Keratinocyte (primary cell): ENCODE results near the gene COA7. TPM values are rescaled to one million over a fixed set of nuclear protein-coding genes. Genes with fewer than 3 reads are reported as not detected.

ENCODE experiments used
- DNase-seq: peaks from one replicate; pipeline ENCODE4 v3.0.0-alpha.2; 2011; ENCODE audit warnings: low read depth, missing footprints, low spot score
- FAIRE-seq: peaks from 2 replicates; lab custom pipeline; 2011; peaks lifted over from hg19 to GRCh38; lab: Jason Lieb, UNC
- H2AFZ ChIP-seq: 2 replicates; pipeline ENCODE4 v1.6.0; 2012; ENCODE audit warnings: low read length, control low read depth, inconsistent platforms; ENCODE audit not compliant: control insufficient read depth
- H3K27ac ChIP-seq: 2 replicates; pipeline ENCODE4 v1.5.1; 2011; ENCODE audit warnings: low read length; ENCODE audit not compliant: control insufficient read depth, insufficient read depth
- H3K27me3 ChIP-seq: 3 replicates; pipeline ENCODE4 v1.6.0; 2011; ENCODE audit warnings: low read length; ENCODE audit not compliant: control insufficient read depth, insufficient read depth; ENCODE audit errors: extremely low read depth
- H3K36me3 ChIP-seq, 2 experiments: 2 replicates in 1 of 2; 3 replicates in 1 of 2; pipeline ENCODE4 v1.5.1; 2011; ENCODE audit warnings: low read length in 2 of 2, mild to moderate bottlenecking in 1 of 2; ENCODE audit not compliant: control insufficient read depth in 2 of 2, insufficient read depth in 2 of 2; ENCODE audit errors: extremely low read depth in 1 of 2
- H3K4me1 ChIP-seq: 3 replicates; pipeline ENCODE4 v1.5.1; 2011; ENCODE audit warnings: low read length; ENCODE audit not compliant: control insufficient read depth, insufficient read depth; ENCODE audit errors: extremely low read depth
- H3K4me2 ChIP-seq: 3 replicates; pipeline ENCODE4 v1.6.0; 2011; ENCODE audit warnings: low read depth, low read length; ENCODE audit not compliant: control insufficient read depth, insufficient read depth; ENCODE audit errors: extremely low read depth
- H3K4me3 ChIP-seq, 3 experiments: fragments of 200-600 bp in 1 of 3; sonication (generic) in 1 of 3; 2 replicates in 2 of 3; 3 replicates in 1 of 3; pipeline ENCODE4 v1.5.1; 2011 to 2016; ENCODE audit warnings: low read length in 3 of 3, mild to moderate bottlenecking in 3 of 3, control low read depth in 2 of 3, inconsistent platforms in 1 of 3, low read depth in 1 of 3, mixed read lengths in 1 of 3, mixed run types in 1 of 3, moderate library complexity in 1 of 3; ENCODE audit not compliant: control insufficient read depth in 2 of 3, insufficient read depth in 2 of 3; ENCODE audit errors: extremely low read depth in 1 of 3
- H3K79me2 ChIP-seq: 2 replicates; pipeline ENCODE4 v1.6.0; 2012; ENCODE audit warnings: low read length; ENCODE audit not compliant: control insufficient read depth, insufficient read depth
- H3K9ac ChIP-seq: 3 replicates; pipeline ENCODE4 v1.6.0; 2011; ENCODE audit warnings: low read length; ENCODE audit not compliant: control insufficient read depth, insufficient read depth; ENCODE audit errors: extremely low read depth
- H3K9me1 ChIP-seq: 3 replicates; pipeline ENCODE4 v1.6.0; 2011; ENCODE audit warnings: low read length; ENCODE audit not compliant: control insufficient read depth, insufficient read depth; ENCODE audit errors: extremely low read depth
- H3K9me3 ChIP-seq: 2 replicates; pipeline ENCODE4 v1.5.1; 2012; ENCODE audit warnings: low read depth, low read length; ENCODE audit not compliant: control insufficient read depth
- H4K20me1 ChIP-seq: 3 replicates; pipeline ENCODE4 v1.6.0; 2011; ENCODE audit warnings: low read length; ENCODE audit not compliant: control insufficient read depth, insufficient read depth; ENCODE audit errors: extremely low read depth
- CTCF ChIP-seq, 3 experiments: IDR thresholded peaks in 1 of 3; conservative IDR thresholded peaks in 1 of 3; optimal IDR thresholded peaks in 1 of 3; 2 replicates in 2 of 3; 3 replicates in 1 of 3; pipeline versions ENCODE3 to v1.5.1; 2011; ENCODE audit warnings: low read length in 3 of 3, mild to moderate bottlenecking in 3 of 3, moderate library complexity in 2 of 3, control low read depth in 1 of 3, inconsistent platforms in 1 of 3; ENCODE audit not compliant: insufficient read depth in 2 of 3; ENCODE audit errors: extremely low read depth in 1 of 3
- EZH2 ChIP-seq: IDR thresholded peaks from one replicate; pipeline ENCODE4 v1.6.1; 2012; ENCODE audit warnings: inconsistent platforms, mild to moderate bottlenecking, low read length, moderate library complexity
- dilution Hi-C: fragments of 300-500 bp; cut with MboI; formaldehyde crosslinking; loops from one replicate; pipeline ENCODE4 v1.7.0; 2020; ENCODE audit warnings: low sequenced_read_pairs; ENCODE audit not compliant: extremely low pct_ligation_motif_present
- polyA plus RNA-seq, 5 experiments: library from polyadenylated mRNA; depleted of rRNA in 3 of 5; stranded (reverse) in 3 of 5; stranded (forward) in 1 of 5; unstranded in 1 of 5; fragments of >200 nt; gene quantifications; 1 replicate in 1 of 5; 2 replicates in 3 of 5; 3 replicates in 1 of 5; pipeline versions ENCODE4 v1.2.1 to v1.2.3, GENCODE V29; 2011 to 2012; ENCODE audit warnings: missing spikeins in 2 of 5, low read depth in 1 of 5, low replicate concordance in 1 of 5

Gene COA7
- polyA plus RNA-seq, 1 donor (not counting 4 experiments of a cell fraction or from before 2014, with no cell fraction given) = 23.5 TPM

DNA sequence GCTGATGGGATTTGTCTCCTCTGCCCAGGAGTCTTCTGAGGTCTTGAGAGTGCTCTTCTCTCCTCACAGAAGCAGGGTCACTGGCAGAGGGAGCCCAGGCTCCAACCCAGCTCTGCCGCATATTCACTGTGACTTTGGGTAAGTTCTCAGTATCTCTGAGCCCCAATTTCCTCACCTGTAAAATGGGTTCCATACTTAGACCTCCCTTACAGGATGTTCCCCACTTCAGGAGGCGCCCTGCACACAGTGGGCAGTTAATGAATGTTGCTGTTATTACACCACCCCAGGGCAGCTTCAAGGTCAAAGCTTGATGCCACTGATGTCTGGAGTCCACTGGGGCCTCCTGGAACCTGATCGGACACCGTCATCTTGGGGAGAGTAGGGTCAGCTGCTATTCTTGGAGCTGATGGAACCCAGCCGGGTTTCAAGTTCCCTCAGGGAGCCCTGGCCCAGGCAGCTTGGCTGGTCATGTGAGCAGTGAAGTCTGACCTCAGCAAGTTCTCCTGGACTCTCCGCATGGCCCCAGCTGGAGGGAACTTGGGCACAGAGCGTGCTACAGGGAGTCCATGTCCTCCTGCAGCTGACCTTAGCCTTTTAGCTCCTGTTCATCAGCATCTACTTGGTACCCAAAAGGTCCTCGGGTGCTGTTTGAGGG, 21.8 kb downstream of the COA7 start:
- dilution Hi-C loops = no loop called here
- H3K9me1 ChIP-seq = no peaks in the 10 kb centered on the region

GRCh38 chr1:52674497-52675384, 23.4 kb downstream of the COA7 start:
- Histone ChIP-seq H2AFZ (no peak overlapping the region), H4K20me1 (no peaks in the 10 kb centered on the region), H3K79me2 (no peaks in the 10 kb centered on the region), H3K4me2 (peak overlapping the region; percentile 18), H3K9ac (no peak overlapping the region), H3K4me3 (no peak overlapping the region), H3K27ac (no peak overlapping the region), H3K27me3 (no peaks in the 10 kb centered on the region), H3K9me1 (no peaks in the 10 kb centered on the region), H3K4me1 (peaks cover 23% of the 10 kb centered on the region), H3K36me3 (no peaks in the 10 kb centered on the region), H3K9me3 (no peaks in the 10 kb centered on the region)
- dilution Hi-C loops = no loop called here
- TF ChIP-seq CTCF (optimal IDR thresholded peaks at IDR 0.05 in 1 of 3, IDR thresholded peaks at IDR 0.05 in 1 of 3, conservative IDR thresholded peaks at IDR 0.05 in 1 of 3; ENCODE audit: extremely low read depth in 1 of 3, insufficient read depth in 2 of 3, low read length in 3 of 3) = no peak
- TF ChIP-seq EZH2 = no peak
- FAIRE-seq = peak; percentile 76
- DNase-seq = no peak

More for the DNA sequence above, 21.8 kb downstream of the COA7 start:
- no peaks in the 10 kb centered on the region for H4K20me1 ChIP-seq
- H3K27me3 ChIP-seq = no peaks in the 10 kb centered on the region
- no peaks in the 10 kb centered on the region for H3K79me2 ChIP-seq
- no peak overlapping the region for H2AFZ ChIP-seq
- no peak overlapping the region for H3K27ac ChIP-seq
- no peak for TF ChIP-seq EZH2
- no peak for TF ChIP-seq CTCF (optimal IDR thresholded peaks at IDR 0.05 in 1 of 3, IDR thresholded peaks at IDR 0.05 in 1 of 3, conservative IDR thresholded peaks at IDR 0.05 in 1 of 3; ENCODE audit: extremely low read depth in 1 of 3, insufficient read depth in 2 of 3, low read length in 3 of 3)
- no peak overlapping the region for H3K4me2 ChIP-seq
- H3K36me3 ChIP-seq = no peaks in the 10 kb centered on the region
- DNase-seq (no peak), FAIRE-seq (no peak)
- H3K4me1 ChIP-seq = peaks cover 21% of the 10 kb centered on the region
- no peak overlapping the region for H3K9ac ChIP-seq
- no peaks in the 10 kb centered on the region for H3K9me3 ChIP-seq
- no peak overlapping the region for H3K4me3 ChIP-seq
